Gastrocnemius medialis (tissue), 4 donors: Measurements from ENCODE around the gene DIP2C.

Experiments used
- CTCF ChIP-seq, 5 experiments: fragments of 450-650 bp in 3 of 5; fragments of 200-600 bp in 2 of 5; sonication (generic) in 2 of 5; IDR thresholded peaks in 4 of 5; conservative IDR thresholded peaks in 1 of 5; 1 replicate in 4 of 5; 2 replicates in 1 of 5; pipeline ENCODE4 v1.5.1; 2016 to 2019; ENCODE audit warnings: antibody characterized with exemption in 5 of 5, mild to moderate bottlenecking in 3 of 5, moderate library complexity in 3 of 5
- POLR2A ChIP-seq, 2 donors: fragments of 450-650 bp; IDR thresholded peaks; one replicate each; pipeline ENCODE4 v1.6.1; 2017; ENCODE audit warnings: antibody characterized with exemption in 2 of 2, mild to moderate bottlenecking in 2 of 2, moderate library complexity in 2 of 2

- TF ChIP-seq CTCF (IDR thresholded peaks at IDR 0.05 in 4 of 5, conservative IDR thresholded peaks at IDR 0.05 in 1 of 5) (no peak), POLR2A (IDR thresholded peaks at IDR 0.05) (no peak)
Measured at GRCh38 chr10:546971-547590, 142.4 kb downstream of the DIP2C start.
